GM21423 (cell line): ENCODE results near the gene CDK6.
A peak's percentile ranks its signal among the peaks of the same experiment; 100 is the strongest.

Experiments used
- ATAC-seq: cut with Tn5 transposase; IDR thresholded peaks from one replicate; pipeline ENCODE4 v1.9.1; 2021; ENCODE audit warnings: mild to moderate bottlenecking, moderate library complexity; ENCODE audit not compliant: unreplicated experiment

Gene CDK6

GRCh38 chr7:92685136-92686042 is 151.0 kb downstream of the CDK6 start:
- ATAC-seq: no peak

- ATAC-seq: no peak
Observed at GRCh38 chr7:92684274-92684673, 152.1 kb downstream of the CDK6 start.

- no peak for ATAC-seq
Observed at GRCh38 chr7:92682903-92683539, 153.4 kb downstream of the CDK6 start.

- ATAC-seq: no peak
Observed at GRCh38 chr7:92682330-92682729, 154.0 kb downstream of the CDK6 start.

- no peak for ATAC-seq
Observed at GRCh38 chr7:92681633-92682032, 154.7 kb downstream of the CDK6 start.

- no peak for ATAC-seq
Observed at GRCh38 chr7:92680442-92680841, 155.9 kb downstream of the CDK6 start.

- no peak for ATAC-seq
Observed at GRCh38 chr7:92678291-92678920, 158.0 kb downstream of the CDK6 start.

- peak; percentile 60 for ATAC-seq
Observed at GRCh38 chr7:92674379-92674778, 162.0 kb downstream of the CDK6 start.

GRCh38 chr7:92671505-92672169 is 164.7 kb downstream of the CDK6 start:
- no peak for ATAC-seq

- no peak for ATAC-seq
Observed at GRCh38 chr7:92670204-92670851, 166.0 kb downstream of the CDK6 start.

GRCh38 chr7:92669616-92670165 is 166.7 kb downstream of the CDK6 start:
- no peak for ATAC-seq

GRCh38 chr7:92668564-92668963 is 167.8 kb downstream of the CDK6 start:
- ATAC-seq: no peak

- no peak for ATAC-seq
Observed at GRCh38 chr7:92667816-92668535, 168.4 kb downstream of the CDK6 start.

GRCh38 chr7:92665926-92666325 is 170.4 kb downstream of the CDK6 start:
- ATAC-seq: no peak

- ATAC-seq: no peak
Observed at GRCh38 chr7:92661651-92662050, 174.7 kb downstream of the CDK6 start.

GRCh38 chr7:92658671-92659070 is 177.7 kb downstream of the CDK6 start:
- no peak for ATAC-seq

- ATAC-seq: no peak
Observed at GRCh38 chr7:92657391-92657790, 179.0 kb downstream of the CDK6 start.

GRCh38 chr7:92656121-92656520 is 180.3 kb downstream of the CDK6 start:
- no peak for ATAC-seq

- ATAC-seq: no peak
Observed at GRCh38 chr7:92655346-92655884, 181.0 kb downstream of the CDK6 start.

- ATAC-seq: no peak
Observed at GRCh38 chr7:92653136-92653535, 183.2 kb downstream of the CDK6 start.
